Regular cardiac myocyte (primary cell): Measurements from ENCODE around the gene NUDT14. TPM values are rescaled to one million over a fixed set of nuclear protein-coding genes. Genes with fewer than 3 reads are reported as not detected.

Source experiments
- total RNA-seq: library from RNA; depleted of rRNA; stranded (reverse); fragments of >200 nt; gene quantifications from 2 replicates; pipeline ENCODE4 v1.2.3, GENCODE V29; 2014

NUDT14 gene
- total RNA-seq, result 8.2 and 10.4 TPM in 2 replicates

DNA sequence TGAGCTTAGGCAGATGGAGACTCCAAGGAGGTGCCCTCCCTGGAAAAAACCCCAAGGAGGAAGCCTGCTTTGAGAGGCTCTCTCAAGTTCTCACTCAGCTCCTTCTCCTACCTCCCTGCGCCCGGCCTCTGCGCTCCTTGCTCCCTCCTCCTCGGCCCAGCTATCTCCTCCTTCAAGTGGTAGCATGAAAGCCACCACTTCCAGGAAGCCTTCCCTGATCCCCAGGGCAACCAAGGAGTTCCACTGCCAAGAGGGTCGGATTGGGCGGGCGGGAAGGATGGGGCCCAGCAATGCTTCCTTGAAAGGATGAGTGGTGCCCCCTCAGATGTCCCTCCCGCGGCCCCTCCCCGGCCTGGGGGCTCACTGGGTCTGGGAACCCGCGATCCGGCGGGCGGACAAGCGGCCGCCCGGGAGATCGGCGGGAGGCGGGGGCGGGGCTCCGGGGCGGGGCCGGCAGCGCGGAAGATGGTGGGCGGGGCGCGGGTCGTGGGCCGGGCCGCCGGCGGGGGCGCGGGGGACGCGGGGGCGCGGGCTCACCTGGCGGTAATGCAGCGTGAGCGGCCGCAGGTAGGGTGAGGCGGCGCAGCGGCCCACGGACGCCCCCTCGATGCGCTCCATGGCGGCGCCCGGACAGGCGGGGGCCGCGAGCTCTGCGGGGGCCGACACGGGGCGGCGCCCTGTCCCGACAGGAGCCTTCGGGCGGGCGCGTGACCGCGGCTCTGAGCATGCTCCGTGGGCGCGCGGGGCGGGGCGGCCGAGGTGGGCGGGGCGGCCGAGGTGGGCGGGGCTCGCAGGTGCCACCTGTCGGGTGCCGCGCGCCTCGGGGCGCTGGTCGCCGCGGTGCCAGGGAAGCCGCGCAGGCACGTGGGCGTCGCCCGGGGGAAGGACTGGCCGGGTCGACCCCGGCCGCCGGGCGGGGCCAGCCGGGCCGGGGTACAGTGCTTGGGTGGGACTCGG, at the start of gene NUDT14:
NUDT14 (minus strand) TSS at position 721 of the 957 bp plus-strand sequence; CDS start at position 618, 103 bp downstream.

DNA sequence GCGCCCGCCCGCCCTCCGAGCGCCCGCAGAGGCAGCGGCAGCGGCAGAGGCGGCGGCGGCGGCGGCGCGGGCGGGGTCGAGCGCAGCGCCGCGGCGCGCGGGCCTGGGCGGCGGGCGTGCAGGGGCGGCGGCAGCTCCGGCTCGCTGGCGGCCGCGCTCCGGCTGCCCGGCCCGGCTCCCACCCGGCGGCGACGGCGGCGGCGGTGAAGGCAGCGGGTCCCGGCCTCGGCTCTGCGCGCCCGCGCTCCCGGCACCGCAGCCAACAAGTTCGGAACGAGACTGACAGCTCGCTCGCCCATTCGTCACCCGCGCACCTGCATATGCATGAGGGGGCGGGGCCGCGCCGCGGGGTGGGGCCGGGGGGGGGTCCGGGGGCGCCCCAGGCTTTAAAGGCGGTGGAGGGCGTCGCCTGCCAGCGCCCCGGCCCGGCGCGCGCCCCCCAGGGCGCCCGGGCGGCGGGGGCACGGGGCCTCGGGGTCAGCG, 12.6 kb downstream of the NUDT14 start, which contains the start of gene JAG2:
JAG2 (minus strand) TSS at position 281 of the 483 bp plus-strand sequence. CDS start 356 bp downstream, outside the sequence.

Other genes with a start within 250 kb of the NUDT14 start
- gene AHNAK2, start 202.9 kb downstream of the NUDT14 start, total RNA-seq, result 20.5 and 33.0 TPM in 2 replicates
- 4.6 and 8.5 TPM in 2 replicates for gene CLBA1, start 195.5 kb downstream of the NUDT14 start, total RNA-seq
- 12.4 and 37.6 TPM in 2 replicates for gene CDCA4, start 160.2 kb downstream of the NUDT14 start, total RNA-seq
- not detected in 2 replicates for gene GPR132, start 115.9 kb downstream of the NUDT14 start, total RNA-seq
- gene JAG2, start 12.5 kb downstream of the NUDT14 start, total RNA-seq, result 0.58 and 1.1 TPM in 2 replicates
- gene BTBD6, start 67.2 kb upstream of the NUDT14 start, total RNA-seq, result 40.6 and 60.4 TPM in 2 replicates
- 26.5 and 35.9 TPM in 2 replicates for gene BRF1, start 119.7 kb upstream of the NUDT14 start, total RNA-seq
- 27.8 and 40.6 TPM in 2 replicates for gene PACS2, start 133.4 kb upstream of the NUDT14 start, total RNA-seq
- 0.19 and 0.28 TPM in 2 replicates for gene TEX22, start 217.2 kb upstream of the NUDT14 start, total RNA-seq
- 26.3 and 32.4 TPM in 2 replicates for gene MTA1, start 238.5 kb upstream of the NUDT14 start, total RNA-seq